ENCODE measurements around the gene ABCA13.

Gene ABCA13

GRCh38 chr7:48441848-48442492 lies 270.7 kb downstream of the ABCA13 start:
- H3K36me3 Mint-ChIP-seq (ENCODE audit: low read depth) = no peaks in the 10 kb centered on the region
- peaks cover 10% of the 10 kb centered on the region for H3K4me1 Mint-ChIP-seq
- no peak overlapping the region for H3K27ac Mint-ChIP-seq
- no peak for DNase-seq
- H3K4me3 Mint-ChIP-seq = no peak overlapping the region
- TF ChIP-seq, protein P1, sequence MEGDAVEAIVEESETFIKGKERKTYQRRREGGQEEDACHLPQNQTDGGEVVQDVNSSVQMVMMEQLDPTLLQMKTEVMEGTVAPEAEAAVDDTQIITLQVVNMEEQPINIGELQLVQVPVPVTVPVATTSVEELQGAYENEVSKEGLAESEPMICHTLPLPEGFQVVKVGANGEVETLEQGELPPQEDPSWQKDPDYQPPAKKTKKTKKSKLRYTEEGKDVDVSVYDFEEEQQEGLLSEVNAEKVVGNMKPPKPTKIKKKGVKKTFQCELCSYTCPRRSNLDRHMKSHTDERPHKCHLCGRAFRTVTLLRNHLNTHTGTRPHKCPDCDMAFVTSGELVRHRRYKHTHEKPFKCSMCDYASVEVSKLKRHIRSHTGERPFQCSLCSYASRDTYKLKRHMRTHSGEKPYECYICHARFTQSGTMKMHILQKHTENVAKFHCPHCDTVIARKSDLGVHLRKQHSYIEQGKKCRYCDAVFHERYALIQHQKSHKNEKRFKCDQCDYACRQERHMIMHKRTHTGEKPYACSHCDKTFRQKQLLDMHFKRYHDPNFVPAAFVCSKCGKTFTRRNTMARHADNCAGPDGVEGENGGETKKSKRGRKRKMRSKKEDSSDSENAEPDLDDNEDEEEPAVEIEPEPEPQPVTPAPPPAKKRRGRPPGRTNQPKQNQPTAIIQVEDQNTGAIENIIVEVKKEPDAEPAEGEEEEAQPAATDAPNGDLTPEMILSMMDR (IDR thresholded peaks at IDR 0.05) = no peak
- no peaks in the 10 kb centered on the region for H3K9me3 Mint-ChIP-seq
- H3K27me3 Mint-ChIP-seq (ENCODE audit: low read depth, poor library complexity) = peaks cover 6% of the 10 kb centered on the region

- Mint-ChIP-seq H3K4me1 (peaks cover 8% of the 10 kb centered on the region), H3K4me3 (no peak overlapping the region), H3K36me3 (ENCODE audit: low read depth) (no peaks in the 10 kb centered on the region), H3K27ac (no peak overlapping the region), H3K9me3 (no peaks in the 10 kb centered on the region), H3K27me3 (ENCODE audit: low read depth, poor library complexity) (peaks cover 6% of the 10 kb centered on the region)
- TF ChIP-seq, protein P1 (IDR thresholded peaks at IDR 0.05) = no peak
- no peak for DNase-seq
These were observed 271.8 kb downstream of the ABCA13 start for GRCh38 chr7:48443051-48443450.

DNA sequence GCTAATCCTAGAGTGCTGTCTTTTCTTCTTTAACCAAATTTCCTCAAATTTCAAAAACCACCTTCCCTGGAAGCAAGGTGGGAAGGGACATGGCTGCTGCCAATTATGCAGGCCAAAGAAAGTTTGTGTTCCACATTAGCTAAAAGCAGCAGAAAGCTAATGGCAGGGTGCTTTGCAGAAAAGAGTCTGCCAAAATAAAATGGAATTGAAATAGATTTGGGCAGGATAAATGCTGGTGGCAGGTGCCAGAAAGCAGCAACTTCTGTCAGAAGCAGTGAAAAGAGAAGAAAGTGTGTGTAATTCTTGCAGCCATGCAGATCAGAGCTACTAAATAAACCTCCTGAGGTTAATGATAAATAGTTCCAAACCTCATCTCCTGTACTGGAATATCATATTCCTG lies 275.5 kb downstream of the ABCA13 start:
- H3K36me3 Mint-ChIP-seq (ENCODE audit: low read depth) = no peaks in the 10 kb centered on the region
- no peaks in the 10 kb centered on the region for H3K9me3 Mint-ChIP-seq
- TF ChIP-seq, protein P1 (IDR thresholded peaks at IDR 0.05) = no peak
- no peaks in the 10 kb centered on the region for H3K4me1 Mint-ChIP-seq
- H3K27ac Mint-ChIP-seq = no peak overlapping the region
- H3K27me3 Mint-ChIP-seq (ENCODE audit: low read depth, poor library complexity) = peaks cover 6% of the 10 kb centered on the region
- no peak for DNase-seq
- H3K4me3 Mint-ChIP-seq = no peak overlapping the region

DNA sequence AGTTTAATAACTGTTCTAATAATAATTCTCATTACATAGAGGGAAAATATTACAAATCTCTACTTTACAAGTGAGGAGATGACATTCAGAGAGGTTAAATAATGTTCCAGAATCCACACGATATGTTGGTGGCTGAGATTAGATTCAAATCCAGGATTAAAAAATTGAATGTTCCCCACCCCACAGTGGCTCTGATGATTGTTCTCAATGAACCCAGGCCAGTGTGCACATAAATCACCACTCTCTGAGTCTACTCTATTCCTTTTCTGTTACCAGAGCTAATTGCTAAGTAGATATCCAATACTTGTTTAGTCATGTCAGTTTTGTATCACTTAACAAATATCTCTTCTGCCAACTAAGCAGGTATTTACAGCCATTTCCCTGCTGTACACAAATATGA lies 281.0 kb downstream of the ABCA13 start:
- no peaks in the 10 kb centered on the region for H3K36me3 Mint-ChIP-seq (ENCODE audit: low read depth)
- H3K27ac Mint-ChIP-seq = no peak overlapping the region
- no peak overlapping the region for H3K4me3 Mint-ChIP-seq
- H3K9me3 Mint-ChIP-seq = no peaks in the 10 kb centered on the region
- H3K4me1 Mint-ChIP-seq = no peaks in the 10 kb centered on the region
- H3K27me3 Mint-ChIP-seq (ENCODE audit: low read depth, poor library complexity) = no peaks in the 10 kb centered on the region
- no peak for DNase-seq
- TF ChIP-seq, protein P1 (IDR thresholded peaks at IDR 0.05) = no peak

GRCh38 chr7:48454750-48455192 lies 283.5 kb downstream of the ABCA13 start:
- Mint-ChIP-seq H3K36me3 (ENCODE audit: low read depth) (no peaks in the 10 kb centered on the region), H3K4me3 (no peak overlapping the region), H3K4me1 (peaks cover 21% of the 10 kb centered on the region), H3K9me3 (no peaks in the 10 kb centered on the region), H3K27me3 (ENCODE audit: low read depth, poor library complexity) (no peaks in the 10 kb centered on the region), H3K27ac (no peak overlapping the region)
- TF ChIP-seq, protein P1 (IDR thresholded peaks at IDR 0.05) = no peak
- no peak for DNase-seq

DNA sequence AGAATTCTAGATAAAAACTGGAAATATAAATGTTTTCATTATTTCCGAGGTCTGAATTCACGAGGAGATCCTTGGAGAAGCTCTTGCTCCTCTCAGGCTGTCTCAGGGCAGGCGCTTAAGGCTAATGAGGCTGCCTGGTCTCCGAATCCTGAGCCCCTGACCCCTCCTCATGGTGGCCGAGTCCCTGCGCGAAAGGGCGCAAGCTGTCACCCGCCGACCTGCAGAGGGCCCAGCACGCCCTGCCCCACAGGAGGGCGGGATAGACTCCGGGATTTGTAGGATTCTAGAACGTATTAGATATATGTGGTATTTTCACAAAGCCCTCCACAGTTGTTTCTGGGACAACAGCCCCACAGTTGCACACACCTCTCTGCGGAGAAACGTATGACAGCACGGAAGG lies 284.1 kb downstream of the ABCA13 start:
- H3K27me3 Mint-ChIP-seq (ENCODE audit: low read depth, poor library complexity) = peaks cover 3% of the 10 kb centered on the region
- H3K9me3 Mint-ChIP-seq = no peaks in the 10 kb centered on the region
- TF ChIP-seq, protein P1 (IDR thresholded peaks at IDR 0.05) = no peak
- no peak overlapping the region for H3K27ac Mint-ChIP-seq
- no peaks in the 10 kb centered on the region for H3K36me3 Mint-ChIP-seq (ENCODE audit: low read depth)
- peaks cover 21% of the 10 kb centered on the region for H3K4me1 Mint-ChIP-seq
- no peak overlapping the region for H3K4me3 Mint-ChIP-seq
- DNase-seq = no peak
